Osteoblast (primary cell): ENCODE measurements around the gene ETFBKMT. TPM values are rescaled to one million over a fixed set of nuclear protein-coding genes. Genes with fewer than 3 reads are reported as not detected.
A peak's percentile ranks its signal among the peaks of the same experiment; 100 is the strongest.

ENCODE experiments used
- DNase-seq: peaks from one replicate; pipeline ENCODE4 v3.0.0; 2011; ENCODE audit warnings: low spot score, mixed read lengths; ENCODE audit not compliant: insufficient read length; ENCODE audit errors: missing footprints
- H2AFZ ChIP-seq: 2 replicates; pipeline ENCODE4 v1.6.0; 2011; ENCODE audit warnings: mild to moderate bottlenecking, low read length
- H3K27ac ChIP-seq: 2 replicates; pipeline ENCODE4 v1.5.1; 2011; ENCODE audit warnings: mild to moderate bottlenecking, low read depth, low read length, moderate library complexity
- H3K27me3 ChIP-seq: 2 replicates; pipeline ENCODE4 v1.6.0; 2012; ENCODE audit warnings: mild to moderate bottlenecking, control low read depth, inconsistent platforms, low read length, moderate library complexity; ENCODE audit not compliant: insufficient read depth
- H3K36me3 ChIP-seq: 2 replicates; pipeline ENCODE4 v1.5.1; 2011; ENCODE audit warnings: mild to moderate bottlenecking, low read length, control low read depth, moderate library complexity; ENCODE audit not compliant: insufficient read depth
- H3K4me1 ChIP-seq: 2 replicates; pipeline ENCODE4 v1.5.1; 2011; ENCODE audit warnings: mild to moderate bottlenecking, low read length, control low read depth, moderate library complexity; ENCODE audit not compliant: insufficient read depth
- H3K4me2 ChIP-seq: 2 replicates; pipeline ENCODE4 v1.6.0; 2011; ENCODE audit warnings: mild to moderate bottlenecking, low read length; ENCODE audit not compliant: insufficient read depth
- H3K4me3 ChIP-seq: fragments of 200-600 bp; sonication (generic); 3 replicates; pipeline ENCODE4 v1.5.1; 2012; ENCODE audit warnings: mild to moderate bottlenecking, low read length, inconsistent platforms; ENCODE audit not compliant: insufficient read depth
- H3K79me2 ChIP-seq: 2 replicates; pipeline ENCODE4 v1.6.0; 2012; ENCODE audit warnings: mild to moderate bottlenecking, low read length, control low read depth, inconsistent platforms; ENCODE audit not compliant: insufficient read depth
- H3K9me3 ChIP-seq: 2 replicates; pipeline ENCODE4 v1.5.1; 2011; ENCODE audit warnings: low read depth, low read length, control low read depth
- H4K20me1 ChIP-seq: 2 replicates; pipeline ENCODE4 v1.6.0; 2012; ENCODE audit warnings: mild to moderate bottlenecking, low read length, control low read depth; ENCODE audit not compliant: insufficient read depth
- total RNA-seq: library from RNA; depleted of rRNA; stranded (reverse); fragments of >200 nt; gene quantifications from 2 replicates; pipeline ENCODE4 v1.2.3, GENCODE V29; 2012
- TF ChIP-seq, protein P1 (sequence below): IDR thresholded peaks from 2 replicates; pipeline ENCODE4 v1.5.1; 2011; ENCODE audit warnings: mild to moderate bottlenecking, low read depth, low read length, moderate library complexity; ENCODE audit errors: extremely low read depth

The ETFBKMT gene
- total RNA-seq, 1 donor, result 4.7 TPM

DNA sequence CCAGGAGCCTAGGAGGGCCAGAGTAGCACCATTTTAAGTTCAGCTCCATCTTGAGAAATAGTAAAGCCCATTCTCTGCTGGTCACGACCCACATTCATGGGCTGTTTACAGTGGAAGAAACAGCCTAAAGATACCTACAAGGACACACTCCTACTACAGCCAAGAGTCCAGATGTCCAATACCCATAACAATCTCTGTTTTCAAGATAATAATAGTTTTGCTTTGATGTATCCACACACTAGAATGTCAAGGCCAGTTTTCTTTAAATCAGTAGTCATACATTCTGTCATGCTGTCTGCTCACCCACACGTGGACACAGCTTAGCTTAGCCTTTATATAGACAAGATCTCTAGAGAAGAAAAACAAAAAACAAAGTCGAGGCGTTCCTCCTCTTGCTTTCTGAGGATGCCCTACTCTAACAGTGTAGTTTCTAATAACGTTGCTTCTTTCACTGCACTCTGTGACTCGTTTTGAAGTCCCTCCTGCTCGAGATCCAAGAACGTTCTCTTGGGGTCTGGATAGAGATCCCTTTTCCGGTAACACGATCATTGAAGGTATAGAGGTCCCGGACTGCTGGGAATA, 17.9 kb upstream of the ETFBKMT start:
- Histone ChIP-seq H3K4me2 (no peak overlapping the region), H3K4me3 (no peak overlapping the region), H3K27me3 (no peaks in the 10 kb centered on the region), H3K9me3 (no peaks in the 10 kb centered on the region), H3K27ac (no peak overlapping the region), H4K20me1 (no peaks in the 10 kb centered on the region), H3K4me1 (no peaks in the 10 kb centered on the region), H3K79me2 (no peaks in the 10 kb centered on the region), H2AFZ (peak overlapping the region; percentile 19), H3K36me3 (no peaks in the 10 kb centered on the region)
- no peak for DNase-seq
- TF ChIP-seq, protein P1, sequence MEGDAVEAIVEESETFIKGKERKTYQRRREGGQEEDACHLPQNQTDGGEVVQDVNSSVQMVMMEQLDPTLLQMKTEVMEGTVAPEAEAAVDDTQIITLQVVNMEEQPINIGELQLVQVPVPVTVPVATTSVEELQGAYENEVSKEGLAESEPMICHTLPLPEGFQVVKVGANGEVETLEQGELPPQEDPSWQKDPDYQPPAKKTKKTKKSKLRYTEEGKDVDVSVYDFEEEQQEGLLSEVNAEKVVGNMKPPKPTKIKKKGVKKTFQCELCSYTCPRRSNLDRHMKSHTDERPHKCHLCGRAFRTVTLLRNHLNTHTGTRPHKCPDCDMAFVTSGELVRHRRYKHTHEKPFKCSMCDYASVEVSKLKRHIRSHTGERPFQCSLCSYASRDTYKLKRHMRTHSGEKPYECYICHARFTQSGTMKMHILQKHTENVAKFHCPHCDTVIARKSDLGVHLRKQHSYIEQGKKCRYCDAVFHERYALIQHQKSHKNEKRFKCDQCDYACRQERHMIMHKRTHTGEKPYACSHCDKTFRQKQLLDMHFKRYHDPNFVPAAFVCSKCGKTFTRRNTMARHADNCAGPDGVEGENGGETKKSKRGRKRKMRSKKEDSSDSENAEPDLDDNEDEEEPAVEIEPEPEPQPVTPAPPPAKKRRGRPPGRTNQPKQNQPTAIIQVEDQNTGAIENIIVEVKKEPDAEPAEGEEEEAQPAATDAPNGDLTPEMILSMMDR, result no peak

DNA sequence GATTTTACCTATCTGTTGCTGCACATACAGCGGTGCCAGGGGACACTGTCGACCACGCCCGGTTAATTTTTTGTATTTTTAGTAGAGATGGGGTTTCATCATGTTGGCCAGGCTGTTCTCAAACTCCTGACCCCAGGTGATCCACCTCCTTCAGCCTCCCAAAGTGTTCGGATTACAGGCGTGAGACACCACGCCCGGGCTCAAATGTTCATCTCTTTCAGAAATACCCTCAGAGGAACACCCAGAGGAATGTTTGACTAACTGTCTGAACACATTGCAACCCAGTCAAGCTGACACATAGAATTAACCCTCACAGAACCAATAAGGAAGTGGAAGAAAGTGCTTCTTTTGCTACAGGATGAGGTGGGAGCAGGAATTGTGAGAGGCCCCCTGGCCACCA, 15.0 kb upstream of the ETFBKMT start:
- DNase-seq, result no peak
- Histone ChIP-seq H3K27me3 (no peaks in the 10 kb centered on the region), H3K4me1 (no peaks in the 10 kb centered on the region), H4K20me1 (no peaks in the 10 kb centered on the region), H3K79me2 (no peaks in the 10 kb centered on the region), H3K9me3 (no peaks in the 10 kb centered on the region), H3K27ac (no peak overlapping the region), H3K4me2 (no peak overlapping the region), H3K4me3 (no peak overlapping the region), H2AFZ (no peak overlapping the region), H3K36me3 (no peaks in the 10 kb centered on the region)
- TF ChIP-seq, protein P1, result no peak

DNA sequence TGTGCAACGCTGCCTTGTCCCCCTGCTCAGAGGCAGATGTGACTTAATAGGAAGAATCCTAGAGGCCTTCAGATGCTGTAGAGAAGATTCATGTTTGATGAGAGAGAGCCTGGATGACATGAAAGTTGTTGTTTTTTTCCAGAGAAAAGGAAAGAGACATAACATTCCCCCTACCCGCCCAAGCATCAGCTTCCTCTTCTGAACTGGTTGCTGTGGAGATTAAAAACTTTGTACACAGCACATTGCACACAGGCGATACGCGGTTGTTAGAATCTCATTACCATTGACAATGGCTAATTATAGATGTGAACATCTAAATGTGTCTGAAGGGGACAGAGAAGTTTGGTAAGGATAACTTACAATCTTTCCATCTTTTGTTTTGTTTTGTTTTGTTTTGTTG, 13.6 kb upstream of the ETFBKMT start:
- Histone ChIP-seq H3K9me3 (no peaks in the 10 kb centered on the region), H3K4me3 (no peak overlapping the region), H3K27ac (no peak overlapping the region), H4K20me1 (no peaks in the 10 kb centered on the region), H3K27me3 (no peaks in the 10 kb centered on the region), H2AFZ (no peak overlapping the region), H3K79me2 (no peaks in the 10 kb centered on the region), H3K36me3 (no peaks in the 10 kb centered on the region), H3K4me2 (no peak overlapping the region), H3K4me1 (peaks cover 3% of the 10 kb centered on the region)
- no peak for DNase-seq
- TF ChIP-seq, protein P1, result no peak

DNA sequence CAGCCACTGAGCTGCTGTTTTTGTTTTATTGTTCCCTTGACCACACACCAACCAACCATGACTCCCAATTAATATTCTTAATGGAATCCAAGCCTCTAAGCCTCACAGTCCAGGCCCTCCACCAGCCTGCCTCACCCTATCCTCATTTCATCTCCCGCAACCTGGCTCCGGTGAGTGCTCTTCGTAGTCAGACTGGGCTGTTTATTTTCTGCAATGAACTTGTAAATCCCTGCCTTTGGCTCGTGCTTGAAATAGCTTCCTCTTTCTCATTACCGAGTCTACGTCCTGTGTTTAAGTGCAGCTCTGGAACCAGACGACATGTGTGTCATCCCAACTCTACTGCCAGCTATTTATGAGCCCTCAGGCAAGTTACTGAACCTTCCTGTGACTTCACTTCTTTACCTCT, 12.4 kb upstream of the ETFBKMT start:
- peak; percentile 61 for DNase-seq
- H3K4me1 ChIP-seq, result peaks cover 3% of the 10 kb centered on the region
- H3K9me3 ChIP-seq, result no peaks in the 10 kb centered on the region
- TF ChIP-seq, protein P1, result no peak
- H3K4me3 ChIP-seq, result no peak overlapping the region
- H3K27me3 ChIP-seq, result no peaks in the 10 kb centered on the region
- H2AFZ ChIP-seq, result no peak overlapping the region
- H4K20me1 ChIP-seq, result no peaks in the 10 kb centered on the region
- no peaks in the 10 kb centered on the region for H3K79me2 ChIP-seq
- H3K4me2 ChIP-seq, result no peak overlapping the region
- no peaks in the 10 kb centered on the region for H3K36me3 ChIP-seq
- H3K27ac ChIP-seq, result no peak overlapping the region
